HCT116 (cell line): Measurements from ENCODE around the gene UBE3D.

Source experiments
- CBX3 ChIP-seq: IDR thresholded peaks from 2 replicates; pipeline ENCODE4 v1.6.1; 2012; ENCODE audit warnings: low read depth
- CTCF ChIP-seq, 3 experiments: fragments of 200-600 bp in 1 of 3; sonication (generic) in 1 of 3; IDR thresholded peaks in 2 of 3; conservative IDR thresholded peaks in 1 of 3; 2 replicates each; pipeline ENCODE4 v1.5.1; 2012 to 2017; ENCODE audit warnings: low read depth in 2 of 3, low read length in 2 of 3, antibody characterized with exemption in 1 of 3, borderline replicate concordance in 1 of 3, control low read depth in 1 of 3, mild to moderate bottlenecking in 1 of 3, mixed read lengths in 1 of 3, mixed run types in 1 of 3, moderate library complexity in 1 of 3; ENCODE audit not compliant: insufficient read depth in 1 of 3
- EZH2 ChIP-seq: fragments of 200-600 bp; sonication (generic); IDR thresholded peaks from 2 replicates; pipeline ENCODE4 v1.6.1; 2017; ENCODE audit warnings: antibody characterized with exemption, mixed run types
- FOSL1 ChIP-seq: IDR thresholded peaks from 2 replicates; pipeline ENCODE4 v1.6.1; 2012; ENCODE audit warnings: low read depth
- JUND ChIP-seq: IDR thresholded peaks from 2 replicates; pipeline ENCODE4 v1.6.1; 2012
- POLR2A ChIP-seq: IDR thresholded peaks from 2 replicates; pipeline ENCODE4 v1.7.0; 2011; ENCODE audit warnings: borderline replicate concordance; ENCODE audit not compliant: insufficient read depth, insufficient read length; ENCODE audit errors: extremely low read depth
- POLR2AphosphoS5 ChIP-seq: IDR thresholded peaks from 2 replicates; pipeline ENCODE4 v1.6.1; 2011; ENCODE audit warnings: mild to moderate bottlenecking, low read depth, low read length, moderate library complexity
- REST ChIP-seq: IDR thresholded peaks from 2 replicates; pipeline ENCODE4 v1.6.1; 2012; ENCODE audit warnings: low read depth
- SIN3A ChIP-seq: IDR thresholded peaks from 2 replicates; pipeline ENCODE4 v1.6.1; 2012; ENCODE audit warnings: low read depth
- TCF7L2 ChIP-seq: IDR thresholded peaks from 2 replicates; pipeline ENCODE4 v1.7.0; 2011; ENCODE audit warnings: borderline replicate concordance, inconsistent platforms; ENCODE audit not compliant: insufficient read depth, insufficient read length; ENCODE audit errors: extremely low read depth
- YY1 ChIP-seq: IDR thresholded peaks from 2 replicates; pipeline ENCODE4 v1.6.1; 2011; ENCODE audit warnings: low read length, low read depth, moderate library complexity, mild to moderate bottlenecking; ENCODE audit not compliant: insufficient replicate concordance; ENCODE audit errors: extremely low read depth
- ZNF274 ChIP-seq: fragments of 200-500 bp; sonication (Bioruptor generic); IDR thresholded peaks from 2 replicates; pipeline ENCODE4 v1.6.1; 2014; ENCODE audit warnings: mild to moderate bottlenecking, low read depth, low read length, inconsistent platforms

GRCh38 chr6:82909551-82909950 lies 156.1 kb downstream of the UBE3D start:
- no peak for TF ChIP-seq CTCF (IDR thresholded peaks at IDR 0.05 in 2 of 3, conservative IDR thresholded peaks at IDR 0.05 in 1 of 3; ENCODE audit: borderline replicate concordance in 1 of 3, insufficient read depth in 1 of 3, low read depth in 2 of 3, low read length in 2 of 3)
- no peak for TF ChIP-seq REST
- TF ChIP-seq POLR2A: no peak
- no peak for TF ChIP-seq JUND
- no peak for TF ChIP-seq POLR2AphosphoS5
- no peak for TF ChIP-seq EZH2
- TF ChIP-seq TCF7L2: no peak
- no peak for TF ChIP-seq ZNF274
- no peak for TF ChIP-seq YY1
- TF ChIP-seq SIN3A: no peak
- TF ChIP-seq CBX3: no peak
- TF ChIP-seq FOSL1: no peak
